ENCODE results near the gene GATB. TPM values are rescaled to one million over a fixed set of nuclear protein-coding genes. Genes with fewer than 3 reads are reported as not detected.

GATB gene
- polyA plus RNA-seq, 1 donor (not counting 4 experiments of a cell fraction or from before 2014, with no cell fraction given): 31.0 TPM

DNA sequence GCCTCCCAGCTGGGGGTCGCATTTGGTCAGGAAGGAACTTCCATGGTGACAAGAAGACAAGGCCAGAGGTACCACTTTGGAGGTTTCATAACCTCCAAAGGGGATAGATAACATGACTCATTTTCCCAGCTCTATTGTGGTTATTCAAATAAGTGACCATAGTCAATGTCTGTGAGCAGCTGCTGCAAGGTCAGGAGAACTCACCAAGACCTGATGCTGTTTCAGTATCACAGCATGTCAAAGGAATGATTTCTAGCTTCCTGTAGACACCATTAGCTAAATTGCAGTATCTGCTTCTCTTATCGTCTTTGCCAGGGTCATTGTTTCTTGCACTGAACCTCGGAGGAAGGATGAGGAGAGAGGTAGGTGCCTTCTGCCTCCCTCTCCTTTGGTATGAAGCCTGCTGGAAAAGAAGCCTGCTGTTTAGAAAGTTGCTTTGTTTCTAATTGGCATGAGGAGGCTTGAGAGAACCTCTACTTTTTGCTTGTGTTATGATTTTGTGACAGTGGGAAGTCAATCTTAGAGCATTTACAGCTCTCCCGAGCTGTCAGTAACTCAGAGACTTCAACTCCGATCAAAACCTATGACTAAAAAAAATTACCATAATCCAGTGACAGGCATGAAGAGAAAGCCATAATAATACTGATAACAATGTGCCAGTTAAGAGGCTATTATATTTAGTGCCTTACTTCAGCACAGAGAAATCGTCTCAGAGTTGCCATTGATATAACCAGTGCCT is 38.0 kb upstream of the GATB start:
- TF ChIP-seq, protein P1, sequence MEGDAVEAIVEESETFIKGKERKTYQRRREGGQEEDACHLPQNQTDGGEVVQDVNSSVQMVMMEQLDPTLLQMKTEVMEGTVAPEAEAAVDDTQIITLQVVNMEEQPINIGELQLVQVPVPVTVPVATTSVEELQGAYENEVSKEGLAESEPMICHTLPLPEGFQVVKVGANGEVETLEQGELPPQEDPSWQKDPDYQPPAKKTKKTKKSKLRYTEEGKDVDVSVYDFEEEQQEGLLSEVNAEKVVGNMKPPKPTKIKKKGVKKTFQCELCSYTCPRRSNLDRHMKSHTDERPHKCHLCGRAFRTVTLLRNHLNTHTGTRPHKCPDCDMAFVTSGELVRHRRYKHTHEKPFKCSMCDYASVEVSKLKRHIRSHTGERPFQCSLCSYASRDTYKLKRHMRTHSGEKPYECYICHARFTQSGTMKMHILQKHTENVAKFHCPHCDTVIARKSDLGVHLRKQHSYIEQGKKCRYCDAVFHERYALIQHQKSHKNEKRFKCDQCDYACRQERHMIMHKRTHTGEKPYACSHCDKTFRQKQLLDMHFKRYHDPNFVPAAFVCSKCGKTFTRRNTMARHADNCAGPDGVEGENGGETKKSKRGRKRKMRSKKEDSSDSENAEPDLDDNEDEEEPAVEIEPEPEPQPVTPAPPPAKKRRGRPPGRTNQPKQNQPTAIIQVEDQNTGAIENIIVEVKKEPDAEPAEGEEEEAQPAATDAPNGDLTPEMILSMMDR (optimal IDR thresholded peaks at IDR 0.05 in 1 of 3, IDR thresholded peaks at IDR 0.05 in 1 of 3, conservative IDR thresholded peaks at IDR 0.05 in 1 of 3; ENCODE audit: extremely low read depth in 1 of 3, insufficient read depth in 2 of 3, low read length in 3 of 3): no peak
- TF ChIP-seq EZH2 (IDR thresholded peaks at IDR 0.05; ENCODE audit: low read length): no peak
- H3K4me2 ChIP-seq (ENCODE audit: control insufficient read depth, extremely low read depth, insufficient read depth, low read depth, low read length): no peak overlapping the region
- peaks cover 6% of the 10 kb centered on the region for H3K4me1 ChIP-seq (ENCODE audit: control insufficient read depth, extremely low read depth, insufficient read depth, low read length)
- no peaks in the 10 kb centered on the region for H3K9me1 ChIP-seq (ENCODE audit: control insufficient read depth, extremely low read depth, insufficient read depth, low read length)
- no peak overlapping the region for H3K9ac ChIP-seq (ENCODE audit: control insufficient read depth, extremely low read depth, insufficient read depth, low read length)
- no peak overlapping the region for H3K27ac ChIP-seq (ENCODE audit: control insufficient read depth, insufficient read depth, low read length)
- dilution Hi-C loops (cut with MboI; ENCODE audit: extremely low pct_ligation_motif_present, low sequenced_read_pairs): no loop called here
- H3K36me3 ChIP-seq (ENCODE audit: control insufficient read depth in 2 of 2, extremely low read depth in 1 of 2, insufficient read depth in 2 of 2, low read length in 2 of 2): no peaks in the 10 kb centered on the region
- H3K79me2 ChIP-seq (ENCODE audit: control insufficient read depth, insufficient read depth, low read length): no peaks in the 10 kb centered on the region
- FAIRE-seq: peak; percentile 29
- H4K20me1 ChIP-seq (ENCODE audit: control insufficient read depth, extremely low read depth, insufficient read depth, low read length): no peaks in the 10 kb centered on the region
- DNase-seq (ENCODE audit: low read depth, low spot score): no peak
- H3K27me3 ChIP-seq (ENCODE audit: control insufficient read depth, extremely low read depth, insufficient read depth, low read length): no peaks in the 10 kb centered on the region
- H3K9me3 ChIP-seq (ENCODE audit: control insufficient read depth, low read depth, low read length): no peaks in the 10 kb centered on the region
- H3K4me3 ChIP-seq (ENCODE audit: control insufficient read depth in 2 of 3, extremely low read depth in 1 of 3, insufficient read depth in 2 of 3, low read depth in 1 of 3, low read length in 3 of 3): no peak overlapping the region
- no peak overlapping the region for H2AFZ ChIP-seq (ENCODE audit: control insufficient read depth, low read length)

DNA sequence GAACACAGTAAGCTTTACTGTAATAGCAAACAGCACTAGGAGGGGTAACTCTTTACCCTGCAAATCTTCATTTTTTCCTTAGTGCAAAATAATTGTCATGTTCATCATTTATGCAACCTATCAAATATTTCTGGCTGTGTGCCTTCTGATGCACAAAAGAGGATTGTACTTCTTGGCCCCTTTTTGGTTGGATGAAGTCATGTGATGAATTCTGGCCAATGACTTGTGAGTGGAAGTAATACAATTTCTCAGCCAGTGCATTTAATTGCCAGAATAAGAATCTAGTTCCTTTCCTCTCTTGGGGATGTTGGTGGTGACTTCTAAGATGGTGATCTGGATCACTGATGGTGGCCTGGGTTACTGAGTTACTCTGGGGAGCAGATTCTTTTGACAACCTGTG is 37.0 kb upstream of the GATB start:
- Histone ChIP-seq H3K9ac (ENCODE audit: control insufficient read depth, extremely low read depth, insufficient read depth, low read length) (no peak overlapping the region), H3K27ac (ENCODE audit: control insufficient read depth, insufficient read depth, low read length) (no peak overlapping the region)
- DNase-seq (ENCODE audit: low read depth, low spot score): no peak

More for the DNA sequence above, 37.0 kb upstream of the GATB start:
- Histone ChIP-seq H3K27me3 (ENCODE audit: control insufficient read depth, extremely low read depth, insufficient read depth, low read length) (no peaks in the 10 kb centered on the region), H3K9me1 (ENCODE audit: control insufficient read depth, extremely low read depth, insufficient read depth, low read length) (no peaks in the 10 kb centered on the region), H3K4me2 (ENCODE audit: control insufficient read depth, extremely low read depth, insufficient read depth, low read depth, low read length) (no peak overlapping the region), H3K36me3 (ENCODE audit: control insufficient read depth in 2 of 2, extremely low read depth in 1 of 2, insufficient read depth in 2 of 2, low read length in 2 of 2) (no peaks in the 10 kb centered on the region), H3K4me3 (ENCODE audit: control insufficient read depth in 2 of 3, extremely low read depth in 1 of 3, insufficient read depth in 2 of 3, low read depth in 1 of 3, low read length in 3 of 3) (no peak overlapping the region), H3K79me2 (ENCODE audit: control insufficient read depth, insufficient read depth, low read length) (no peaks in the 10 kb centered on the region), H3K9me3 (ENCODE audit: control insufficient read depth, low read depth, low read length) (no peaks in the 10 kb centered on the region), H3K4me1 (ENCODE audit: control insufficient read depth, extremely low read depth, insufficient read depth, low read length) (peaks cover 6% of the 10 kb centered on the region), H2AFZ (ENCODE audit: control insufficient read depth, low read length) (no peak overlapping the region), H4K20me1 (ENCODE audit: control insufficient read depth, extremely low read depth, insufficient read depth, low read length) (no peaks in the 10 kb centered on the region)
- FAIRE-seq: no peak
- TF ChIP-seq, protein P1 (optimal IDR thresholded peaks at IDR 0.05 in 1 of 3, IDR thresholded peaks at IDR 0.05 in 1 of 3, conservative IDR thresholded peaks at IDR 0.05 in 1 of 3; ENCODE audit: extremely low read depth in 1 of 3, insufficient read depth in 2 of 3, low read length in 3 of 3): no peak
- no peak for TF ChIP-seq EZH2 (IDR thresholded peaks at IDR 0.05; ENCODE audit: low read length)
- dilution Hi-C loops (cut with MboI; ENCODE audit: extremely low pct_ligation_motif_present, low sequenced_read_pairs): no loop called here

Measured in keratinocyte (primary cell).